HG02973 (cell line): Measurements from ENCODE around the gene ITGA11.

Source experiments
- ATAC-seq: cut with Tn5 transposase; IDR thresholded peaks from one replicate; pipeline ENCODE4 v1.9.1; 2021; ENCODE audit warnings: moderate library complexity; ENCODE audit not compliant: unreplicated experiment

The ITGA11 gene

DNA sequence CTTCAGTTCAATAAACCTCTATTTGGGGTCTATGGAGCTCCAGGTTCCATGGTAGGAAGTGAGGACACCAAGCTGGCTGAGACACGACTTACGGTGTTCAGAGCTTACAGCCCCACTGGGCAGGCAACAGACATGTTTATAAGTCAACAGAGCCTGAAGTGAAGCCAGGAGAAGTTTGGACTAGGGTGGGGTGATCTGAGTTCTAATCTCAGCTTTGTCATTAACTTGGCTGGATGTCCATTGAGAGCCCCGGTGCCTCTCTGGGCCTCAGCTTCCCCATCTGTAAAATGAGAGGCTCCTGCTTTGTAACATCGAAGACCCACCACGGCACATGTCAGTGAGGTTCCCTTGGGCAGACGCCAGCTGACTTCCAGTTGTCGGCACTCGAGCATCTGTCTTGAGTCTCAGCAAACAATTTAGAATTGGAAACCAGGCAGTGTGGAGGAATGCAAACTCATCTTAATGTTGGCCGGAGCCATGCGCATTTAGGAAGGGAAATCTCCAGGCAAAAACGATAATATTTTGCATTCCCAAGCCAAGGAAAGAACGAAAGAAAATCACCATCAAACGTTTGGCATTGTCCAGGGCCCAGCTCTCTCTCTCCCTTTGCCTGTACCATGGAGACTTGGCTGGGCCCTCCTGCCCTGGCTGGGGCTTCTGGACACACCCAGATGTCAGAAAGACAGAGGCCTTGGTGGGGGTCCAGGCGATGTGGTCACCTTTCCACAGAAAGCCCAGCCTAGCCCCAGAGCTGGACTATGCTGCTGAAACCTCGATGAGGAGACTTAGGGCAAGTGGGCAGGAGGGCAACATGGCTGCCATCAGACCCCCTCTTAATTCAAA is 18.4 kb downstream of the ITGA11 start:
- ATAC-seq, result no peak

DNA sequence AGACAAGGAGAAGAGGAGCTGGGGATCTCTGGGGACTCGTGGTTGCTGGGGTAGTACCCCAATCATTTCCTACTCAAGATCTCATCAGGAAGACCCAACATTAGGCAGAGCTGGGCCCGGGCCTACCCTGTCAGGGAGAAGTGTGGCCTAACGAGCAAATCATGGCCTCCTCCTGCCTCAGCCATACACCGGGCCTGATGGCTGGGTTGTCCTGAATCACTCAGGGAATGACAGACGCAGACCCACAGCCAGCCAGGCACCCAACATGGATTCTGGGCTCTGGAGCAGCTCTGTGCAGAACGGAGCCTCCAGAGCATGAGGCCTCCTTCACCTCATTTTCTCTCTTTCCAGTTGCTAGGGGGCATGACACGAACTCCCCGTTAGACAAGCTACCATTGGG is 19.7 kb downstream of the ITGA11 start:
- ATAC-seq, result no peak

GRCh38 chr15:68411735-68412134 is 20.2 kb downstream of the ITGA11 start:
- ATAC-seq, result no peak

DNA sequence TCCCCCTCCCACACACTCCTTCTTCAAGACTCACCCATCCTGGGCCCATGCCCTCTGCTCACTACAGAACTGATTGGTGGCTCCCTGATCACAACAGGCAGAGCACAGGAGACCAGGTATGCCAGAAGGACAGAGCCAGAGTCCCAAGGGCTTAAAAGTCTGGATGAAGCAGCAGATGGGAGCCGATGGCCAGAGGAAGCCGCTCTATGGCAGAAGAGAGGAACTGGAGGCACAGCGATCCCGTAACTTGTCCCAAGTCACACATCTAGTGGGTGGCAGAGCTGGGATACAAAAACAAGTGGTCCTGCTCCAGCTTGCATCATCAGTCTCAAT is 20.7 kb downstream of the ITGA11 start:
- ATAC-seq, result no peak

DNA sequence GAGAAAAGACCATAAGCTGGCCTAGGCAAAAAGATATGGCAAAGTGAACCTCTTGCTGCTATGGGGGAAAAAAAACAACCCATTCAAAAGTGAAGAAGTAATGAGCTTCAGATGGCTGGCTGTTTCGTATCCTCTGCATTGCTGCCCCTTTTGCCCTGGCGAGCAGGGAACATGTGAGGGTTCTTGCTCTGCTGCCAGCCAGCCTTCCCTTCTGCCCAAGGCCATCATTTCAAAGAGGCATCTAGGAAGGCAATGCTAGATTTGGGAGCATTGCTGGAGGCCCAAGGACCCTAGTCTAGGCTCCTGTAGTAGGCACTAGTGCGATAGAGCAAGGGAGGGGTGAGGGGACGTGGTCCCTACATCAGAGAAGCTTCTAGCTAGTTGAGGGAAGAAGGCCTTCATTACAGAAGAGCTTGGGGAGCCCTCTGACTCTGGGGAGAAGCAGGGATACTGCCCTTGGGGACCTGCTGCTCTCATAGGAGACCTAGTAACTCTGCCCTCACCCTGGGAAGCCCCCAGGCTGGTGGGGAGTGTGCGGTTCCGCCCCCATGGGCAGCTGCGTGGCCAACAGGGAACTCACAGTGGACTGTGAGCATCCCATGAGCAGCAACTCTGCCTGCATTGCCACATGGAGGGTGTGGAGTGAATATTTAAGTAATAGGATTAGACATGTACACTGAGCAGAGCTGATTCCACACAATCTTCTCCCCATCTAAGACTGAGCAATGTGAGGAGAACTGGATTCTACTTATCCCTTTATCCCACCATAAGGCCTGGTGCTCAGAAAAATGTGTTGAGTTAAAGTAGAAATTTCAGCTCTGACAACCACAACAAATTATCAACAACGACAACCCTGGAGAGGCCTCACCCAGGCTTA is 21.3 kb downstream of the ITGA11 start:
- ATAC-seq, result no peak

DNA sequence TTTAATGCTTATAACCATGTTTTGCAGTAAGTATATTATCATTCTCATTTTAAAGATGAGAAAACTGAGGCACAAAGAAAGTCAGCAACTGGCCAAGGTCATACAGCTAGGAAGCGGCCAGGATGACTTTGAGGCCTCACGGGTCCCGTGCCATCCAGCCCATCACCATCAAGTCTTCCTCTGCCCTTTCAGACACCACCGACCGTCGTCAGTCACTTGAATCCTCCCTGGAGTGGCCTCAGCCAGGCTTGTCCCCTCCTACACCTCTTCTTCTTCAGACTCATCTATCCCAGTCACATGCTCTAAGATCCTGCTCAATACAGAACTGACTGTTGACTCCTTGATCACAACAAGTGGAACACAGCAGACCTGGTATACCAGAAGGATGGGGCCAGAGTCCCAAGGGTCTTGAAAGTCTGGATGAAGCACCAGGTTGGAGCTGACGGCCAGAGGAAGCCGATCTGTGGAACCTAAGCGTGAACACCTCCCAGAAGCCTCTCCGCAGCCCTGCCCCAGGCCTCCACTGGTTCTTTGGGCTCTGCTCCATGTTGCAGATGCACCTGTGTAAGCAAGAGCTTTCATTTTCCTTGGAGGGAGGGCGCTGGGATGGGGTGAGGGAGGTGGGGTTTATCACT is 22.1 kb downstream of the ITGA11 start:
- no peak for ATAC-seq

DNA sequence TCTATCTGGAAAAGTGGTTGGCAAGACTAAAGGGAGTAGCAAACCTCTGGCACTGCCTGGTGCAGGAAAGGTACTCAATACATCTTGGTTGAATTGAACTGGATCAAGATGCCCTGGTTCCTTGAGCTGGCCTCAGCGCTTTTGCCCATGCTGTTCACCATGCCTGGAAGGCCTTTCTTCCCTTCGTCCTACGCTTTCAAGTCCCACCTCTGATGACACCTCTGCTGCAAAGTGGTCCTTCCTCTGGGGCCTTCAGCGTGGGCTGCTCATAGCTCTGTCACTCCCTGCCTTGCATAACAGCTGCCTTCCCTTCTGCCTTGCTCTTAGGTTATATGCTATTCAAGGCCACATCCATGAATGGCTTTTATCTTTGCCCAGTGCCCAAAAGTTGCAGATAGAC is 23.0 kb downstream of the ITGA11 start:
- no peak for ATAC-seq

GRCh38 chr15:68407886-68408881 is 23.8 kb downstream of the ITGA11 start:
- ATAC-seq, result no peak

DNA sequence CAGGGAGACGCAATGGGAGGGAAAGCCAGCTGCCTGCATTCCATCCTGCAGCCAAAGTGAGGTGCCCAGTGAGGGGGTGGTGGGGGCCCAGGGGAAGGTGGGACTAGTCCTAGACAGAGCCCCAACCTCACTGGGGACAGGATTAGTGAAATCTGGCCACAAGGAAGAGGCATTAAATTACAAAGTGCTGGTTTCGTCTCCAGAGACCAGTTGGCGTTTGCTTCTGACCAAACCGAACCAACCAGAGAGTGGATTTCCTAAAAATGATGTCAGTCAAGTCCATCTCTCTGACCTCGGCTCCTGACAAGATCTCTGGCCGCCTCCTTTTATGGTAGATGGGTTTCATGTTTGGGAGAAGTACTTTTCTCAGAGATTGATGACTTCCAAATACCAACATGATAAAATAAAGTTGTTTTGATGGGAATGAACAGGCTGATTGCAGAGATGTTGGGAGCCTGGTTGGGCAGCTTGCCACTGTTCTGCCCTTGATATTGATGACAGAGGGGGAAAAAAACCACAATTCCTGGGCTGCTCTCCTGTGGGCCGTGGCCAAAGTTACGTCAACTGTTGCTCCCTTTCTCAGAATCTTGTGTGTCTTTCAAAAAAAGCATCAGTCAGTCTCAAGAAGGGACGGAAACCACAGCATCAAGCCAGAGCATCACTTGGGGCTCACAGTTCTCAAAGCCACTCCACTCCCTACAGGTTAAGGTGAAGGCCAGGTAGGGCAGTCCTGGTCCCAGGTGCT is 24.6 kb downstream of the ITGA11 start:
- no peak for ATAC-seq

- no peak for ATAC-seq
These were observed 26.3 kb downstream of the ITGA11 start for GRCh38 chr15:68405378-68406250.

DNA sequence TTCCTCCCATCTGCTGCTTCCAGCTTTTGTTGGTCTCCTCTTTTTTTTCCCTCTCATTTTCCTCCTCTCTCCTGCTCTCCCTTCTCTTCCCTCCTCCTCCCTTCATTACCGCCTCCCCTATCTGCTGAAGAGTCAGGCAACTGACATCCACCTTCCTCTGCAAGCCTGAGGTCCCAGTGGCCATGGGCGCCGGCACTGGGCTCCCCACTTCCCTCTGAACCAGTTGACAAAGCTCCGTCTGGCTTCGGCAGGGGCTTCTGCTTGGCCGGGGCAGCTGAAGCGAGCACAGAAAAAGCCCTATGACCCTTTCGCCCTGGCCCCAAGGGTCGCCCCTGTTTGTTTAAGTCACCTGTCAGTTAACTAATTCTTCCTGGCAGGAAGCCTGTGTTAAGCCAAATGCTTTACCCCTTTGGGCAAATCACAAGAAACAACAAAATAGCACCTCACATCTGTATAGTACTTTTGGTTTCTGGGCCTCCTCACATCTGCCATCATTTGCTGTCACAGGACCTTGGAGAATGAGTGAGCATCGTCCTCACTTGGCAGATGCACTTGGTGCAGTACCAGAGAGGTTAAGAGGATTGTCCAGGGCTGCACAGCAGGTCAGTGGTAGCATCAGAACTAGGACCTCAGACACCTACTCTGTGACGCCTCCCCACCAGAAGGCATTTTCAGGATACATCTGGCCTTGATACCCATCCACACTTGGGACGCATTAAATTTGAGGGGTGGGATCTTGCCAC is 27.7 kb downstream of the ITGA11 start:
- ATAC-seq, result no peak

DNA sequence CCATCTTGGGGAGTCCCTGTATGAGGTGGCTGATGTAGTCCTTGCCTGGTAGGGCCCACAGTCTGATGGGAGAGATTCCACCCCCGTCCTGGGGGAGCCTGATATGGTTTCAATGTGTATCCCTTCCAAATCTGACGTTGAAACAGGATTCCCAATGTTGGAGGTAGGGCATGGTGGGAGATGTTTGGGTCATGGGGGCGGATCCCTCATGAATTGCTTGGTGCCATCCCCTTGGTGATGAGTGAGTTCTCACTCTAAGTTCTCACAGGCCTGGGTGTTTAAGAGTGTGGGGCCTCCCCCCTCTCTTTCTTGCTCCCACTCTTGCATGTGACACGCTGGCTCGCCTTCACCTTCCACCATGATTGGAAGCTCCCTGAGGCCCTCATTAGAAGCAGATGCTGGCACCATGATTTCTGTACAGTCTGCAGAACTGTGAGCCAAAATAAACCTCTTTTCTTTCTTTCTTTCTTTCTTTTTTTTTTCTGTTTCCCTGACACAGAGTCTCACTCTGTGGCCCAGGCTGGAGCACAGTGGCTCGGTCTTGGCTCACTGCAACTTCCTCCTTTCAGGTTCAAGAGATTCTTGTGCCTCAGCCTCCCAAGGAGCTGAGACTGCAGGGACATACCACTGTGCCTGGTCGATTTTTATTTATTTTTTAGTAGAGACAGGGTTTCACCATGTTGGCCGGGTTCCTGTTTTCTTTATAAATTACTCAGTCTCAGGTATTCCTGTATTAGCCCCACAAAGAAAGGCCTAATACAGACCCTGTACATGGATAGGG is 28.6 kb downstream of the ITGA11 start:
- no peak for ATAC-seq

- no peak for ATAC-seq
These were observed 29.4 kb downstream of the ITGA11 start for GRCh38 chr15:68402432-68403160.

GRCh38 chr15:68401496-68402431 is 30.2 kb downstream of the ITGA11 start:
- no peak for ATAC-seq

DNA sequence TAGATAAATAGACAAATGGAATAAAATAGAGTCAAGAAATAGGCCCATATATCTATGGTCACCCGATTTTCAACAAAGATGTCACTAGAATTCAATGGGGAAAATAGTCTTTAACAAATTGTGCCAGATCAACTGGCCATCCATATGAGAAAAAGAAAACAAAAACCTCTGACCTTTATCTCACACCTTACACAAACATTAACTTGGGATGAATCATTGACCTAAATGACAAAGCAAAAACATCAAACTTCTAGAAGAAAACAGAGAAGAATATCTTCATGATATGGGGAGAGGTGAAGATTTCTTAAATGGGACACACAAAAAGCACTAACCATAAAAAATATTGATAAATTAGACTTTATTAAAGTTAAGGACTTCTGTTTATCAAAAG is 31.9 kb downstream of the ITGA11 start:
- no peak for ATAC-seq
